Measurements from ENCODE around the gene LASP1NB.

DNA sequence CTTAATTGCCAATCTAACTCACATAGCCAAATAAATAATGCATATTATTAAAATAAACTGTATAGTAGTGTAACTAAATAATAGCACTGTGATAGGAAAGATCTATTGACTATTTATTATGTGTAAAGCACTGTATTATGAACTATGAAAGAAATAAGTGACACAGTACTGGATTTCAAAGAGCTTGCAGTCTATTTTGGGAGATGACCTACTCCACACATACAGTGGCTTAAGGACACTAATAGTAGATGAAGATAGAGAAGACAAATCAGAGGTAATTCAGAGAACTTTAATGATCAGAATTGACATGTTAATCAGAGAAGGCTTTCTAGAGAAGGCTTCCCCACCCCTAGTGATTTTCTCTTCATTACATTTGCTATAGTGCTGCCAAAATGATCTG lies 14.6 kb downstream of the LASP1NB start:
- no peak for TF ChIP-seq POLR2AphosphoS5 (IDR thresholded peaks at IDR 0.05; ENCODE audit: insufficient read depth, low read depth, low read length)
- TF ChIP-seq CTCF (IDR thresholded peaks at IDR 0.05; ENCODE audit: extremely low read depth in 1 of 2, insufficient read depth in 1 of 2, low read depth in 1 of 2, low read length in 2 of 2), result no peak
- no peak for TF ChIP-seq JUN (IDR thresholded peaks at IDR 0.05; ENCODE audit: borderline replicate concordance, insufficient read depth, insufficient read length, low read depth)
- no peak for TF ChIP-seq EZH2 (IDR thresholded peaks at IDR 0.05; ENCODE audit: borderline replicate concordance, low read depth, low read length, severe bottlenecking)
- TF ChIP-seq MYC (IDR thresholded peaks at IDR 0.05; ENCODE audit: low read depth, low read length), result no peak
- TF ChIP-seq, protein P1, sequence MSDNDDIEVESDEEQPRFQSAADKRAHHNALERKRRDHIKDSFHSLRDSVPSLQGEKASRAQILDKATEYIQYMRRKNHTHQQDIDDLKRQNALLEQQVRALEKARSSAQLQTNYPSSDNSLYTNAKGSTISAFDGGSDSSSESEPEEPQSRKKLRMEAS (IDR thresholded peaks at IDR 0.05; ENCODE audit: insufficient read depth, insufficient read length), result no peak
- TF ChIP-seq POLR2A (IDR thresholded peaks at IDR 0.05; ENCODE audit: low read depth, low read length), result no peak
- no peak for TF ChIP-seq GATA2 (IDR thresholded peaks at IDR 0.05; ENCODE audit: insufficient read depth, insufficient read length, low read depth, low read length)

Measured in endothelial cell of umbilical vein (primary cell).